ENCODE data around the gene MED13L. TPM values are rescaled to one million over a fixed set of nuclear protein-coding genes. Genes with fewer than 3 reads are reported as not detected.

Gene MED13L
- total and polyA plus RNA-seq, 2 of the 4 experiments (the other 2 are of a cell fraction), result 17.9 to 49.1 TPM

DNA sequence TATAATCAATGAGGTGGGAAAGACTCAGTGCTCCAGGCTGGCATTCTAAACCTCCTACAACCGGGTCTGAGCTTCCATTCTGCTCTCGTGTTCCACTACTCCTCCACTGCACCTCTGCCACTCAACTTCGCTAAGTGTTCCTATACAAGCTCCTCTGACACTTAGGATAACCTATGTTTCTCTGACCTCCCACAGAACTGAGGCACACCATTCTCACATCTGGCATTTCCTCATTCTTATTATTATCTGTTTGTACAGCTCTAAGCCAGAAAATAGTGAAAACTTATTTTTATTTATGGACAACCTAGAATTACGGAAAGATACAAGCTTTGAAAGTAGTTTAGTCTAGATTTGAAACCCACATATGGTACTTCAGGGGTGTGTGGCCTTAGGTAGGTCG is 127.0 kb downstream of the MED13L start:
- Histone ChIP-seq H2BK120ac (ENCODE audit: low read depth, low read length) (no peak overlapping the region), H3K23ac (ENCODE audit: low read depth, low read length) (no peak overlapping the region; the same call in none of the 2 replicates), H4K20me1 (ENCODE audit: insufficient read depth, low read length) (peaks cover 86% of the 10 kb centered on the region), H3K9me3 (ENCODE audit: control insufficient read depth, insufficient read depth, low read length) (no peaks in the 10 kb centered on the region), H2AFZ (replicated peaks; ENCODE audit: low read length, poor library complexity) (no peak overlapping the region), H3K4me2 (ENCODE audit: low read depth, low read length) (no peak overlapping the region), H3K9ac (ENCODE audit: low read depth, low read length) (no peak overlapping the region), H4K5ac (ENCODE audit: low read depth, low read length) (no peak overlapping the region), H3K14ac (replicated peaks; ENCODE audit: low read depth, low read length) (peak overlapping the region; percentile 28; the same call in 1 of the 2 replicates), H3K4me3 (ENCODE audit: insufficient read depth, low read depth, low read length) (no peak overlapping the region), H3K4me1 (ENCODE audit: control insufficient read depth, insufficient read depth, low read length) (peaks cover 13% of the 10 kb centered on the region), H4K8ac (ENCODE audit: low read depth in 2 of 2, low read length in 2 of 2) (no peak overlapping the region), H2BK5ac (ENCODE audit: low read depth, low read length, poor library complexity, severe bottlenecking) (no peak overlapping the region), H2AK9ac (replicated peaks; ENCODE audit: low read depth, low read length, poor library complexity) (no peak overlapping the region), H3K4ac (ENCODE audit: low read depth, low read length) (no peak overlapping the region; the same call in 1 of the 2 replicates), H2BK20ac (ENCODE audit: low read depth, low read length) (no peak overlapping the region), H3K27me3 (ENCODE audit: control insufficient read depth, insufficient read depth, low read length) (no peaks in the 10 kb centered on the region), H3K18ac (ENCODE audit: low read depth, low read length) (no peak overlapping the region), H4K91ac (ENCODE audit: insufficient read depth, low read depth, low read length) (0 out of 2 replicates have a peak overlapping the region, but pooled peaks have one; percentile 10), H3K56ac (ENCODE audit: extremely low read depth, insufficient read depth, low read length) (no peak overlapping the region), H2AK5ac (ENCODE audit: low read depth, low read length) (peak overlapping the region; percentile 35; the same call in 1 of the 2 replicates), H3K27ac (ENCODE audit: insufficient read depth, low read length) (no peak overlapping the region), H3K36me3 (ENCODE audit: control insufficient read depth, insufficient read depth, low read length) (no peaks in the 10 kb centered on the region), H2BK15ac (ENCODE audit: low read depth, low read length) (no peak overlapping the region), H3K79me1 (ENCODE audit: low read depth in 1 of 2, low read length in 2 of 2) (peaks cover 25 to 77% of the 10 kb centered on the region in 2 experiments; a peak in 3 of 4 replicates), H3K9me1 (ENCODE audit: insufficient read depth, low read length) (peaks cover 13% of the 10 kb centered on the region)
- BruUV-seq (replicated peaks), result no TSS peak
- dilution Hi-C loops (cut with HindIII; ENCODE audit: low sequenced_read_pairs, unreplicated experiment) (no loop called here), intact Hi-C loops (cut with micrococcal nuclease) (loop anchor here (5.0 kb wide), 1 partner anchor 37 kb away; no protein-coding TSS in a partner anchor), in situ Hi-C loops (cut with MboI; ENCODE audit: low sequenced_read_pairs) (no loop called here)
- 80% methylated on average over 1 of the region's 5 CpGs; no CpG with 5 or more reads in 1 of the 2 experiments for WGBS, 2 experiments (ENCODE audit: extremely low coverage in 2 of 2, insufficient read length in 1 of 2)
- TF ChIP-seq SMC3 (IDR thresholded peaks at IDR 0.05; ENCODE audit: low read depth, low read length), result no peak
- TF ChIP-seq, protein P1, sequence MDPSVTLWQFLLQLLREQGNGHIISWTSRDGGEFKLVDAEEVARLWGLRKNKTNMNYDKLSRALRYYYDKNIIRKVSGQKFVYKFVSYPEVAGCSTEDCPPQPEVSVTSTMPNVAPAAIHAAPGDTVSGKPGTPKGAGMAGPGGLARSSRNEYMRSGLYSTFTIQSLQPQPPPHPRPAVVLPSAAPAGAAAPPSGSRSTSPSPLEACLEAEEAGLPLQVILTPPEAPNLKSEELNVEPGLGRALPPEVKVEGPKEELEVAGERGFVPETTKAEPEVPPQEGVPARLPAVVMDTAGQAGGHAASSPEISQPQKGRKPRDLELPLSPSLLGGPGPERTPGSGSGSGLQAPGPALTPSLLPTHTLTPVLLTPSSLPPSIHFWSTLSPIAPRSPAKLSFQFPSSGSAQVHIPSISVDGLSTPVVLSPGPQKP (IDR thresholded peaks at IDR 0.05; ENCODE audit: borderline replicate concordance, low read depth, low read length), result no peak
- TF ChIP-seq RCOR1 (IDR thresholded peaks at IDR 0.05; ENCODE audit: insufficient replicate concordance, low read length), result no peak
- TF ChIP-seq CEBPB (IDR thresholded peaks at IDR 0.05; ENCODE audit: low read depth, low read length), result no peak
- TF ChIP-seq RAD21 (IDR thresholded peaks at IDR 0.05; ENCODE audit: low read length), result no peak
- TF ChIP-seq NFE2L2 (IDR thresholded peaks at IDR 0.05; ENCODE audit: low read depth, low read length), result no peak
- no peak for TF ChIP-seq FOS (IDR thresholded peaks at IDR 0.05; ENCODE audit: low read depth, low read length)
- no peak for TF ChIP-seq POLR2A (IDR thresholded peaks at IDR 0.05; ENCODE audit: low read depth, low read length)
- no peak for TF ChIP-seq MAFK (IDR thresholded peaks at IDR 0.05; ENCODE audit: low read depth, low read length)
- no peak for TF ChIP-seq BHLHE40 (IDR thresholded peaks at IDR 0.05; ENCODE audit: low read depth, low read length)
- TF ChIP-seq MXI1 (IDR thresholded peaks at IDR 0.05; ENCODE audit: borderline replicate concordance, low read depth, low read length), result no peak
- TF ChIP-seq CTCF (conservative IDR thresholded peaks at IDR 0.05; ENCODE audit: low read depth, low read length), result no peak
- no peak for TF ChIP-seq MAZ (IDR thresholded peaks at IDR 0.05; ENCODE audit: borderline replicate concordance, low read depth, low read length)
- TF ChIP-seq USF2 (IDR thresholded peaks at IDR 0.05; ENCODE audit: low read depth, low read length), result no peak
- TF ChIP-seq CHD1 (IDR thresholded peaks at IDR 0.05; ENCODE audit: low read depth, low read length), result no peak
- no peak for TF ChIP-seq RFX5 (IDR thresholded peaks at IDR 0.05; ENCODE audit: low read depth, low read length)
- DNase-seq, result no peak
- POLR2A ChIA-PET (ENCODE audit: unreplicated experiment), result no interaction called here
- CTCF ChIA-PET, result no interaction called here
- ATAC-seq (ENCODE audit: low read depth), result no peak
